Activated CD8-positive, alpha-beta T cell treated with anti-CD3 and anti-CD28 coated beads, Interleukin-2, amount 10 ng/mL, durations not matched to agents 7 days and 5 days (primary cell): ENCODE results near the gene NR5A2. TPM values are rescaled to one million over a fixed set of nuclear protein-coding genes. Genes with fewer than 3 reads are reported as not detected.

Source experiments
- ATAC-seq: fragments of 150-1000 bp; cut with Tn5 transposase; one replicate; pipeline ENCODE4 v1.10.0; 2021; ENCODE audit warnings: moderate library complexity
- CTCF ChIA-PET: fragments of 350-600 bp; sonication (Branson Sonifier 250); formaldehyde crosslinking; loops from one replicate; lab custom pipeline; 2021; ENCODE audit warnings: antibody characterized with exemption; lab: Charles Lee
- POLR2A ChIA-PET: fragments of 350-600 bp; sonication (Branson Sonifier 250); formaldehyde crosslinking; loops from one replicate; lab custom pipeline; 2021; ENCODE audit warnings: antibody characterized with exemption; lab: Charles Lee
- DNase-seq: peaks from one replicate; pipeline ENCODE4 v3.0.0-alpha.2; 2020
- H3K27ac Mint-ChIP-seq: one replicate; pipeline ENCODE4 v1.8.0; 2021; ENCODE audit warnings: mild to moderate bottlenecking, mixed read lengths
- H3K27me3 Mint-ChIP-seq: one replicate; pipeline ENCODE4 v1.8.0; 2021; ENCODE audit warnings: low read depth, mixed read lengths
- H3K36me3 Mint-ChIP-seq: one replicate; pipeline ENCODE4 v1.8.0; 2021; ENCODE audit warnings: low read depth, mixed read lengths
- H3K4me1 Mint-ChIP-seq: one replicate; pipeline ENCODE4 v1.8.0; 2021; ENCODE audit warnings: low read depth, mixed read lengths
- H3K4me3 Mint-ChIP-seq: one replicate; pipeline ENCODE4 v1.8.0; 2021; ENCODE audit warnings: mild to moderate bottlenecking, mixed read lengths
- H3K9me3 Mint-ChIP-seq: one replicate; pipeline ENCODE4 v1.8.0; 2022; ENCODE audit warnings: mixed read lengths; ENCODE audit not compliant: insufficient read depth
- total RNA-seq, 2 experiments: library from RNA; stranded (reverse); gene quantifications; one replicate each; pipeline ENCODE4 v1.2.3, GENCODE V29; 2021

NR5A2 gene
- total RNA-seq, 2 experiments from 2014 or later: not detected

DNA sequence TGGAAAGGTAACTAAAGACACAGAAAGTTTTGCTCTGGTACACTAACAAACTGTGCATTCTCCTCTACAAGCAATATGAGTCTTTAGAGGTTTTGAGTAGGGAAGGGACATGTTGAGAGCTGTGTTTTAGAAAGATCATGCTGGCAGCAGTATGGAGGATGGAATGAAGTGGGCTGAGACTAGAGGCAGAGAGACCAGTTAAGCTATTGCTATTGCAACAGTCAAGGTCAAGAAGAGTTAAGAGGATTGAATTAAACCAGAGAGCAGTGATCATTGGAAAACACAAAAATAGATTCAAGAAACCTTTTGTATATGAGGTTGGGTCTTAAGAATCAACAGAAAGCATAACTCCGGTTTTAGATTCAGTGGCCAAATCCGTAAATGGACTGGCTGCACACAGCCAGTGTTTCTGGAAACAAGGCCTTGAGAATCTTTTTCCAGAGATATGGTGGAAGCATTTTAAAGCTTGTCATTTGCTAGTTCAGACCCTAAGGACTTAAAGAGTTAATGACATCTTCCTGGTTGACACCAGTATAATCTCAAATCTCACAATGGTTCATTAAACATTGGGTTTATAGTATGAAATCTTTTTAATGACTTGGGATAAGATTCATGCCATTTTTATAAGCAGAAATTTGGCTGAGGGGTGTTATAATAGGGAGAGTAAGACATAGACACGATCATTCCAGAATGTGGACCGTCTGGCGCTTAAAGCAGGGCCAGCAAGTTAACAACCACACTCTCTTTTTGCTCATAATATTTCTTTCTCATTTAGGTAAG lies 177.9 kb downstream of the NR5A2 start:
- Mint-ChIP-seq H3K27me3 (peaks cover 11% of the 10 kb centered on the region), H3K4me1 (peaks cover 2% of the 10 kb centered on the region), H3K36me3 (no peaks in the 10 kb centered on the region), H3K4me3 (no peak overlapping the region), H3K9me3 (no peaks in the 10 kb centered on the region), H3K27ac (no peak overlapping the region)
- CTCF ChIA-PET: no interaction called here
- POLR2A ChIA-PET: no interaction called here
- ATAC-seq: no peak
- DNase-seq: no peak

DNA sequence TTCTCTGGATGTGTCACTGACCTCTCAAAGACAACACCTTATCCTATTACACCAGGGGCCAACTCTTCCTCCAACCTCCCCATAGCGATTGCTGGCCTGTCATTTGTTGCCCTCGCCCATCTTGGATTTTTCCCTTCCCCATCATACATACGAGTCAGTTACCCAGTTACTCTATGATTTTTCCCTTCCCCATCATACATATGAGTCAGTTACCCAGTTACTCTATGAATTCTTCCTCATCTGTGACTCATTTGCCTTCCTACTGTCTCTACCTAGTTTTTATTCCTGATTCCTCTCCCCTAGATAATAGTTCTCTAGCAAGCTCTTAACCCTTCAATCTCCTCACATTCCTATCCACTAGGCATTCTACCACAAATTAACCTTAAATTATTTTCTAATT lies 178.8 kb downstream of the NR5A2 start:
- Mint-ChIP-seq H3K9me3 (no peaks in the 10 kb centered on the region), H3K27ac (no peak overlapping the region), H3K4me1 (peaks cover 2% of the 10 kb centered on the region), H3K4me3 (no peak overlapping the region), H3K36me3 (no peaks in the 10 kb centered on the region), H3K27me3 (peaks cover 11% of the 10 kb centered on the region)
- no peak for DNase-seq
- POLR2A ChIA-PET: no interaction called here
- CTCF ChIA-PET: no interaction called here
- no peak for ATAC-seq

DNA sequence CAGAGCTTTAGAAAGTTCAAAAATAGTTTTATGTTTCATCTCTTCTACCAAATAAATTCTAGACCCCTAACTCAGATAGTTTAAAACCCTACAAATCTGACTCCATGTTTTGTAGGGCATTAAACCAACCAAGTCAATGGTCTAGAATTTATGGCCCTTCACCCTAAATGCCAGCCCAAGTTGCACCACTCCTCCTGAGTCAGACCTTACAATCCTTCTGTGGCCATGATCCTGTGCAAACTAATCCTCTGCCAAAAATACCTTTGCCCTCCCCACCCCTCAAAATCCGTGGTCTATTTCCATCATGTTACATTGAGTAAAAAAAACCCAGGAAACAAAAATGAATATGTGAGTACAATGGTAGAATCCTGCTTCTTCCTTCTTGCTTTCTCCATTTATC lies 179.3 kb downstream of the NR5A2 start:
- no peaks in the 10 kb centered on the region for H3K36me3 Mint-ChIP-seq
- CTCF ChIA-PET: no interaction called here
- DNase-seq (no peak), ATAC-seq (no peak)
- H3K27me3 Mint-ChIP-seq: peaks cover 11% of the 10 kb centered on the region
- POLR2A ChIA-PET: no interaction called here
- no peak overlapping the region for H3K27ac Mint-ChIP-seq
- H3K4me1 Mint-ChIP-seq: peaks cover 2% of the 10 kb centered on the region
- no peaks in the 10 kb centered on the region for H3K9me3 Mint-ChIP-seq
- H3K4me3 Mint-ChIP-seq: no peak overlapping the region

DNA sequence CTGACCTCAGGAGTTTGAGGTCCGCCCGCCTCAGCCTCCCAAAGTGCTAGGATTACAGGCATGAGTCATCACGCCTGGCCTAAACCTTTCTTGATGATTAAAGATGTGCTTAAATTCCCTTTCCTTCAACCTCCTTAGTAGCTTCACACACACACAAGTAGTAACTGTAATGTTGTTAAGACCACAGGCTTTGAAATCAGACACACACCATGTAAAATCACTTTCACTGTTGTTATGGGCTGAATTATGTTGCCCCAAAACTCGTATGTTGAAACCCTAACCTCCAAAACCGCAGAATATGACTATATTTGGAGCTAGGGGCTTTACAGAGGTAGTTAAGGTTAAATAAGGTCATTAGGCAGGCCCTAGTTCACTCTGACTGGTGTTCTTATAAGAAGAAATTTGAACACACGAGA lies 180.2 kb downstream of the NR5A2 start:
- no peak overlapping the region for H3K4me3 Mint-ChIP-seq
- DNase-seq (no peak), ATAC-seq (no peak)
- H3K4me1 Mint-ChIP-seq: peaks cover 2% of the 10 kb centered on the region
- H3K9me3 Mint-ChIP-seq: no peaks in the 10 kb centered on the region
- H3K27ac Mint-ChIP-seq: no peak overlapping the region
- ChIA-PET POLR2A (no interaction called here), CTCF (no interaction called here)
- no peaks in the 10 kb centered on the region for H3K36me3 Mint-ChIP-seq
- peaks cover 9% of the 10 kb centered on the region for H3K27me3 Mint-ChIP-seq

DNA sequence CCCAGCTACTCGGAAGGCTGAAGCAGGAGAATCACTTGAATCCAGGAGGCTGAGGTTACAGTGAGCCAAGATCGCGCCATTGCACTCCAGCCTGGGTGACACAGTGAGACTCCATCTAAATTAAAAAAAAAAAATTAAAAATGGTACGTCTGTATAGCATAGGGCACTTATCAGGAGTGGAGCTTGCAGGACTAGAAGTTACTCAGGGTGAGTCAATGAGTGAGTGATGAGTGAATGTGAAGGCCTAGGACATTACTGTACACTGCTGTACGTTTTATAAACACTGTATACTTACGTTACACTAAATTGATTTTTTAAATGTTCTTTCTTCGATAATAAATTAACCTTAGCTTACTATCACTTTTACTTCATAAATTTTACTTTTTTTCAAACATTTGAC lies 183.6 kb downstream of the NR5A2 start:
- ATAC-seq (no peak), DNase-seq (no peak)
- POLR2A ChIA-PET: interaction anchor here (0.9 kb wide), 1 partner anchor 42 kb away, joined by 3 read pairs; no protein-coding TSS in a partner anchor
- H3K36me3 Mint-ChIP-seq: no peaks in the 10 kb centered on the region
- peaks cover 2% of the 10 kb centered on the region for H3K4me1 Mint-ChIP-seq
- H3K27ac Mint-ChIP-seq: no peak overlapping the region
- H3K27me3 Mint-ChIP-seq: peaks cover 6% of the 10 kb centered on the region
- CTCF ChIA-PET: interaction anchor here (1.4 kb wide), 1 partner anchor 71 kb away, joined by 3 read pairs; no protein-coding TSS in a partner anchor
- H3K9me3 Mint-ChIP-seq: no peaks in the 10 kb centered on the region
- H3K4me3 Mint-ChIP-seq: no peak overlapping the region

DNA sequence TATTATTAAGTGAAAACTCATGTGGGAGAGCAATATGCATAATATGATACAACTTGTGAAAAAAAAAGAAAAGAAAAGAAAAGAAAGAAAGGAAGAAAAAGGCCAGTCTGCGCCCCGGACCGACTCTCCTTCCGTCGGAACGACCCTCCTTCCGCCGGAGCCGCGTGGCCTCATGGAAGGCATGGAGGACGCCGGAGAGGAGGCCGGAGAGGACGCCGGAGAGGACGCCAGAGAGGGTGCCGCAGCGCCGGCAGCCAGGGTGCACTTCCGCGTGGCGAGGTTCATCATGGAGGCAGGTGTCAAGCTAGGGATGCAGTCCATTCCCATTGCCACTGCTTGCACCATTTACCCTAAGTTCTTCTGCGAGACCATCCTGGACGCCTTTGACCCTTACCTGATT lies 185.9 kb downstream of the NR5A2 start:
- POLR2A ChIA-PET: no interaction called here
- Mint-ChIP-seq H3K4me3 (no peak overlapping the region), H3K36me3 (no peaks in the 10 kb centered on the region), H3K27ac (no peak overlapping the region), H3K4me1 (peaks cover 9% of the 10 kb centered on the region), H3K9me3 (no peaks in the 10 kb centered on the region), H3K27me3 (peaks cover 7% of the 10 kb centered on the region)
- DNase-seq (no peak), ATAC-seq (no peak)
- CTCF ChIA-PET: no interaction called here

DNA sequence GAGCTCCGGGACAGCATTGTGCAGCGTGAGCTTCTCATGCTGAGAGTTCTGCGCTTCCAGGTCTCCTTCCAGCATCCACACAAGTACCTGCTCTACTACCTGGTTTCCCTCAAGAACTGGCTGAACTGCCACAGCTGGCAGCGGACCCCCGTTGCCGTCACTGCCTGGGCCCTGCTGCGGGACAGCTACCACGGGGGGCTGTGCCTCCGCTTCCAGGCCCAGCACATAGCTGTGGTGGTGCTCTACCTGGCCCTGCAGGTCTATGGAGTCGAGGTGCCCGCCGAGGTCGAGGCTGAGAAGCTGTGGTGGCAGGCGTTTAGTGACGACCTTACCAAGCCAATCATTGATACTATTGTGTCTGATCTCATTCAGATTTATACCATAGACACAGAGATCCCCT lies 186.4 kb downstream of the NR5A2 start:
- H3K4me3 Mint-ChIP-seq: no peak overlapping the region
- peaks cover 9% of the 10 kb centered on the region for H3K4me1 Mint-ChIP-seq
- ChIA-PET CTCF (no interaction called here), POLR2A (no interaction called here)
- ATAC-seq (no peak), DNase-seq (no peak)
- peaks cover 10% of the 10 kb centered on the region for H3K27me3 Mint-ChIP-seq
- no peaks in the 10 kb centered on the region for H3K9me3 Mint-ChIP-seq
- H3K36me3 Mint-ChIP-seq: no peaks in the 10 kb centered on the region
- no peak overlapping the region for H3K27ac Mint-ChIP-seq

DNA sequence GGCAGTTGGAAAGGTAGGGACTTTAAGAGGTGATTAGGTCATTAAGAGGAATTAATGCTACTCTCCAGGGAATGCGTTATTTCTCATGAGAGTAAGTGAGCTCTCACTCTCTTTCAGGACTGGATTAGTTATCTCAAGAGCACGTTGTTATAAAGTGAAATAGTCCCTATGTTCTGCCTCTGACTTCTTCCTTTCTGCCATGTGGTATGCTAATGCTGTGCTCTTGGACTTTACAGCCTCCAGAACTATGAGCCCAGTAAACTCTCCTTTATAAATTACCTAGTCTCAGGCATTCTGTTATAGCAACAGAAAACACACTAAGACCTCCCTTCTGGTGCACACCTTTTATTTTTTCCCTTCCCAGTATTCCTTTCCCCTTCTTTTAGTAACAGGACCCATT lies 187.8 kb downstream of the NR5A2 start:
- POLR2A ChIA-PET: no interaction called here
- Mint-ChIP-seq H3K27ac (no peak overlapping the region), H3K36me3 (no peaks in the 10 kb centered on the region), H3K9me3 (no peaks in the 10 kb centered on the region), H3K4me3 (no peak overlapping the region), H3K27me3 (peaks cover 10% of the 10 kb centered on the region), H3K4me1 (peaks cover 9% of the 10 kb centered on the region)
- ATAC-seq (no peak), DNase-seq (no peak)
- CTCF ChIA-PET: no interaction called here

DNA sequence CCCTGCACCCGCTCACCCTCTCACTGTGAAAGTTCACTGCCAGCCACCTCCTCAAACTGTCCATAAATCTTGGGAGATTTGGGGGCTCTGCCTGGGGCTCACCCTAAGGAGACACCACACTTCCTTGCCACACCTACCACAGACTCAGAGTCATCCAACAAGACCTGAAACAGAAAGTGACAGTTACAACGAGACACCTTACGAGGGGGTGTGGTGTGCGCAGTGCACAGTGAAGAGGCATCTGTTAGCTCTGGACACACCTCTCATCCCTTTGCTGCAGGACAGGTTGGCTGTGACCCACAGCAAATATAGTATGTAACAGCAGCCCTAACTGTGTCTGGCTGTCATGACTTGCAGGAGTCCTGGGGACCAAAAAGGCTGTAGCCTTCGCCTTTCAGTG lies 190.2 kb downstream of the NR5A2 start:
- Mint-ChIP-seq H3K27me3 (peaks cover 10% of the 10 kb centered on the region), H3K4me1 (peaks cover 16% of the 10 kb centered on the region), H3K9me3 (no peaks in the 10 kb centered on the region), H3K4me3 (no peak overlapping the region), H3K27ac (no peak overlapping the region), H3K36me3 (no peaks in the 10 kb centered on the region)
- DNase-seq: no peak
- CTCF ChIA-PET: no interaction called here
- ATAC-seq: peak; percentile 42
- POLR2A ChIA-PET: no interaction called here

DNA sequence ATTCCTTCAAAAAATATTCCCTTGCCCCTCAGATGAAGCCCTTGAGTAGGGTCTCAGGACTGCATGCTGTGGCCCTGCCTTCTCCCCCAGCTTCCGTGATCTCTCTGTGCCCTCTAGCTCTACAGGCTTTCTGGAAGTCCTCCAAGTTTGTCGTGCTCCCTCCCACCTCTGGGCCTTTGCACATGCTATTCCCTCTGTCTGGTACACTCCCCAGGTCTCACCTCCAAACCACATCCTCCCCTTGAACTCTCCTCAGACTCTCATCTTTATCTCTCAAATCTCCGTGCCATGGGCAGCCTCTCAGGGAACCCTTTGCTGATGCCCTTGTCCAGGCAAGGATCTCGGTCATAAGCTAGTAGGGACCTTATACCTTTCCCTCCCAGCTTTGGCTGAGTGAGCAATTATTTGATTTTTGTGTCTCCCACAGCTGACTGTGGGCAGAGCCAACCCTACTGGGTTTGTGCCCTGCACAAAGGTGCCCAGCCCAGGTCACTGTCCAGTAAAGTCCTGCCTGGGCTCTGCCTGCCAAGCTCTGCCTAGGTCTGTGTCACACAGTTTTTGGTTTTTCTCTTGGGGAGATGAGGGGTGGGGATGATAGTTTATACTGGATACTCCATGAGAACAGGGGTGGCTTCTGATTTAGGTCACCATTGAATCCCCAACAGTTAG lies 194.2 kb downstream of the NR5A2 start:
- H3K4me3 Mint-ChIP-seq: no peak overlapping the region
- H3K9me3 Mint-ChIP-seq: no peaks in the 10 kb centered on the region
- ATAC-seq (no peak), DNase-seq (no peak)
- POLR2A ChIA-PET: no interaction called here
- H3K27me3 Mint-ChIP-seq: peaks cover 12% of the 10 kb centered on the region
- no peak overlapping the region for H3K27ac Mint-ChIP-seq
- CTCF ChIA-PET: no interaction called here
- H3K4me1 Mint-ChIP-seq: peaks cover 27% of the 10 kb centered on the region
- H3K36me3 Mint-ChIP-seq: no peaks in the 10 kb centered on the region

DNA sequence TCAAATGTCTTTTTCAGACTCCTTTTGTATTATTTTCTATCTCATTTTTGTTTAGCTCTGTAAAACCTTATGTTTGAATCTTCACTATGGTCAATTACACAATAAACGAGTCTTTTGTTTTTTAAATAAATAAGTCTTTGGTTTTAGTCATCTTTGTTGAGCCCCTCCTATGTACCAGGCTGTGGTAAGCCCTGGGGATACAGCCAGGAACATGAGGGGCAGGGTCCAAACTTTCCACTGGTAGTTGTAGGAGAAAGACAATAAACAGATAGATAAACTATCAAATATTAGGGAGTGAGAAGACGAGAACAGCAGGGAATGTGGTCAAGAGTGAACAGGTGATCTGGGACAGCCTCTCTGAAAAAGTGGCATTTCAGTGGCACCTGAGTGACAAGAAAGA lies 195.7 kb downstream of the NR5A2 start:
- DNase-seq (no peak), ATAC-seq (no peak)
- no peak overlapping the region for H3K27ac Mint-ChIP-seq
- peaks cover 20% of the 10 kb centered on the region for H3K4me1 Mint-ChIP-seq
- CTCF ChIA-PET: interaction anchor here (1.4 kb wide), 1 partner anchor 84 kb away, joined by 4 read pairs; no protein-coding TSS in a partner anchor
- H3K36me3 Mint-ChIP-seq: no peaks in the 10 kb centered on the region
- no peak overlapping the region for H3K4me3 Mint-ChIP-seq
- peaks cover 9% of the 10 kb centered on the region for H3K27me3 Mint-ChIP-seq
- POLR2A ChIA-PET: no interaction called here
- no peaks in the 10 kb centered on the region for H3K9me3 Mint-ChIP-seq

DNA sequence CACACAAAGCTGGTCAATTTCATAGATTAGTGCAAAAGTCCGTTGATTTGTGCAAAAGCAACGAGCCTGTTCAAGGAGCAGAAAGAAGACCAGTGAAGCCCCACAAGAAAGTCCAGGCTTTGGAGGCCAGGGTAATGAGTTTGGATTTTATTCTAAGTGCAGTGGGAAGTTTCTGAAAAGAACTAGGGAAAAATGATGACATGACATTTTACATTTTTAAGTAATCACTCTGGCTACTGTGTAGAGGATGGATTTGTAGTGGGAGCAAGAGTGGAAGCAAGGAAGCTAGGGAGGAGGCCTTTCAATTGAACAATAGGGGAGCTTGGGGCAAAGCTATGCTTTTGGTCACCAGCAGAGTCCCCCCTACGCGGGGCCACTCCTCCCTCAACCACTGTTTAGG lies 196.1 kb downstream of the NR5A2 start:
- POLR2A ChIA-PET: no interaction called here
- CTCF ChIA-PET: interaction anchor here (1.4 kb wide), 1 partner anchor 84 kb away, joined by 4 read pairs; no protein-coding TSS in a partner anchor

More for the DNA sequence above, 196.1 kb downstream of the NR5A2 start:
- Mint-ChIP-seq H3K9me3 (no peaks in the 10 kb centered on the region), H3K27me3 (peaks cover 11% of the 10 kb centered on the region), H3K4me1 (peaks cover 20% of the 10 kb centered on the region), H3K27ac (no peak overlapping the region), H3K36me3 (no peaks in the 10 kb centered on the region), H3K4me3 (no peak overlapping the region)
- DNase-seq: no peak
- ATAC-seq: no peak
